ENCODE results near the gene POLR3K. TPM values are rescaled to one million over a fixed set of nuclear protein-coding genes. Genes with fewer than 3 reads are reported as not detected.

Gene POLR3K
- total RNA-seq, 6 donors from 2014 or later = 4.2 to 15.7 (median 6.6) TPM

DNA sequence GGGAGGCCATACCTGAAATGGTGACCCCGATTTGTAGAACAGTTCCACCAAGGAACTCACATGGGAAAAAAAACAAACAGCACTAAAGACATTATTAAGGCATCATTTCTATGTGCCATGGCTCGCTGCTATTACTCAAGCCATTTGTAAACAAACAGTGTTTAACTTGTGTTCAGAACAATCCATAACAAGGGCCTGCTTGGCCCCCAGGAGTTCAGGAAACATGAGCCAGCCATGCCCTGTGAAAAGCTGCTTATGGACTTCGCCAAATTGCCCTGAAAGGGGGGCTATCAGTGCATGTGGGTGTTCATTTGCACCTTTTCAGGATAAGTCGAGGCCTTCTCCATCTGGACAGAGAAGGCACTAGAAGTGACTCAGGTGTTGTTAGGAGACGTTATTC, 8.0 kb downstream of the POLR3K start:
- Histone ChIP-seq H3K27ac (no peak overlapping the region), H3K4me3 (no peak overlapping the region), H3K9me3 (no peaks in the 10 kb centered on the region), H3K27me3 (no peaks in the 10 kb centered on the region), H3K4me1 (no peaks in the 10 kb centered on the region), H3K36me3 (peaks cover 0 to 29% (median 11%) of the 10 kb centered on the region in 4 donors)
- TF ChIP-seq, protein P1, sequence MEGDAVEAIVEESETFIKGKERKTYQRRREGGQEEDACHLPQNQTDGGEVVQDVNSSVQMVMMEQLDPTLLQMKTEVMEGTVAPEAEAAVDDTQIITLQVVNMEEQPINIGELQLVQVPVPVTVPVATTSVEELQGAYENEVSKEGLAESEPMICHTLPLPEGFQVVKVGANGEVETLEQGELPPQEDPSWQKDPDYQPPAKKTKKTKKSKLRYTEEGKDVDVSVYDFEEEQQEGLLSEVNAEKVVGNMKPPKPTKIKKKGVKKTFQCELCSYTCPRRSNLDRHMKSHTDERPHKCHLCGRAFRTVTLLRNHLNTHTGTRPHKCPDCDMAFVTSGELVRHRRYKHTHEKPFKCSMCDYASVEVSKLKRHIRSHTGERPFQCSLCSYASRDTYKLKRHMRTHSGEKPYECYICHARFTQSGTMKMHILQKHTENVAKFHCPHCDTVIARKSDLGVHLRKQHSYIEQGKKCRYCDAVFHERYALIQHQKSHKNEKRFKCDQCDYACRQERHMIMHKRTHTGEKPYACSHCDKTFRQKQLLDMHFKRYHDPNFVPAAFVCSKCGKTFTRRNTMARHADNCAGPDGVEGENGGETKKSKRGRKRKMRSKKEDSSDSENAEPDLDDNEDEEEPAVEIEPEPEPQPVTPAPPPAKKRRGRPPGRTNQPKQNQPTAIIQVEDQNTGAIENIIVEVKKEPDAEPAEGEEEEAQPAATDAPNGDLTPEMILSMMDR (IDR thresholded peaks at IDR 0.05) = no peak
- no peak for TF ChIP-seq POLR2AphosphoS5 (IDR thresholded peaks at IDR 0.05)
- no peak for TF ChIP-seq EP300 (IDR thresholded peaks at IDR 0.05)
- no peak for TF ChIP-seq POLR2A (IDR thresholded peaks at IDR 0.05)
- ATAC-seq (ENCODE audit: low FRiP score in 2 of 2) (no peak), DNase-seq (no peak)
- 80 to 85% methylated on average over 5 of the region's 5 CpGs for WGBS, 2 donors

DNA sequence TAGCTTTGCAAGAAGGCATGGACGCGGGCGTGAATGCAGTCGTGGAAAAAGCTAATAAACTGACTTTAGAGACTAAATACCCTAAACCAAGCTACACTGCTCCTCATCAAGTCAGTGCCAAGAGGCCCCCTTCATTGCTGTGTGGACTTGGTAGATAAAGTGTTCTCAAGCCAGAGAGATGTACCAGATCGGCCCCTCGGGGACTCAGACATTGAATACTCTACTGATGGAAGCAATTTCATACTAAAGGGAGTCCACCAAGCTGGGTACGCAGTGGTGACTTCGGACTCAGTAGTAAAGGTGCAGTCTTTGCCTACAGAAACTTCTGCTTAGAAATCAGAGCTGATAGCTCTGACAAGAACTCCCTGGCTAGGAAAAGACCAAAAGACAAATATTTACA, 8.8 kb downstream of the POLR3K start:
- DNase-seq (no peak), ATAC-seq (ENCODE audit: low FRiP score in 2 of 2) (no peak)
- Histone ChIP-seq H3K27ac (no peak overlapping the region), H3K4me3 (no peak overlapping the region), H3K36me3 (peaks cover 0 to 29% (median 11%) of the 10 kb centered on the region in 4 donors), H3K27me3 (no peaks in the 10 kb centered on the region), H3K4me1 (peaks cover 0 to under 1% (median 0%) of the 10 kb centered on the region in 4 donors), H3K9me3 (no peaks in the 10 kb centered on the region)
- TF ChIP-seq POLR2AphosphoS5 (IDR thresholded peaks at IDR 0.05) (no peak), EP300 (IDR thresholded peaks at IDR 0.05) (no peak), POLR2A (IDR thresholded peaks at IDR 0.05) (no peak)
- TF ChIP-seq, protein P1 (IDR thresholded peaks at IDR 0.05) = no peak
- WGBS, 2 donors = 96 to 97% methylated on average over 8 of the region's 8 CpGs

DNA sequence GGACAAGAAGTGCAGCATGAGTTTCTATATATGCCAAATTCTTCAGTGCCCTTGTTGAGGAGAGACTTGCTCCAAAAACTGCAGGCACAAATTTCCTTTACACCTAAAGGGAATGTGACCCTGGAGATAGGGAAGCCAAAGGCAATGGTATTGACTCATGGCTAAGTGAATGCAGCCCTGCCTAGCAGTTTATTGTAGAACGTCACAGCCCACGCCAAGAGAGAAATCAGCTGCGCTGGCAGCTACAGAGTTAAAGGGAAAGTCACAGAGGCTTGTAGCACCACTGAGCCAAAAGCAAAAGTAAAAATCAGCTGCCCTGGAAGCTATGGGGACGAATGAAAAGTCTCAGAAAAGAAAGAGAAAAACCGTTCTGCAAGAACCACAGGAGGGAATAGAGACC, 10.1 kb downstream of the POLR3K start:
- TF ChIP-seq POLR2AphosphoS5 (IDR thresholded peaks at IDR 0.05) (no peak), EP300 (IDR thresholded peaks at IDR 0.05) (no peak), POLR2A (IDR thresholded peaks at IDR 0.05) (no peak)
- TF ChIP-seq, protein P1 (IDR thresholded peaks at IDR 0.05) = no peak
- DNase-seq (no peak), ATAC-seq (ENCODE audit: low FRiP score in 2 of 2) (no peak)
- H3K9me3 ChIP-seq = no peaks in the 10 kb centered on the region
- peaks cover 0 to 13% (median 6%) of the 10 kb centered on the region in 4 donors for H3K4me1 ChIP-seq
- H3K4me3 ChIP-seq = no peak overlapping the region
- WGBS, 2 donors = 77 to 83% methylated on average over 5 of the region's 5 CpGs
- no peak overlapping the region for H3K27ac ChIP-seq
- no peaks in the 10 kb centered on the region for H3K27me3 ChIP-seq
- H3K36me3 ChIP-seq = peaks cover 0 to 28% (median 11%) of the 10 kb centered on the region in 4 donors

DNA sequence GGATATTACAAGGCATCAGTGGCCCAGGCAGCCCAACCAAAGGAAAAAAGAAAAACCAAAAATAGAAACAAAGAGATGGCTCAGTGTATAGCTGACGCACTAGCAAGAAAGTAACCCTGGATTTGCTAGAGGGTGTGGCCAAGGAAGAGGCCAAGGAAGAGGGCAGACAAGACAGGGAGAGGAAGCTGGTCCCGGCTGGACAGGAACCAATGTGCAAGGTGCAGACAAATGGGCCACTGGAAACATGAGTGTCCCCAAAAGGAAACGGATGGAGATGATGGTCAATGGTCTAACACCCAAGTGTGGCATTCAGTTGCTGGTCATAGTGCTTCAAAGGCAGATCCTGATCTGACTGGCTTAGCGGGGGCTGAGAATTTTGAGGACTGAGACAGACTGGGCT, 10.7 kb downstream of the POLR3K start:
- no peak for DNase-seq
- Histone ChIP-seq H3K9me3 (no peaks in the 10 kb centered on the region), H3K27me3 (no peaks in the 10 kb centered on the region), H3K27ac (no peak overlapping the region), H3K4me3 (no peak overlapping the region), H3K4me1 (peaks cover 0 to 13% (median 7%) of the 10 kb centered on the region in 4 donors), H3K36me3 (peaks cover 0 to 25% (median 11%) of the 10 kb centered on the region in 4 donors)
- ATAC-seq (ENCODE audit: low FRiP score in 2 of 2) = no peak
- 81 to 85% methylated on average over 4 of the region's 4 CpGs for WGBS, 2 donors
- TF ChIP-seq EP300 (IDR thresholded peaks at IDR 0.05) = no peak
- TF ChIP-seq POLR2A (IDR thresholded peaks at IDR 0.05) = no peak
- TF ChIP-seq, protein P1 (IDR thresholded peaks at IDR 0.05) = no peak
- TF ChIP-seq POLR2AphosphoS5 (IDR thresholded peaks at IDR 0.05) = no peak

DNA sequence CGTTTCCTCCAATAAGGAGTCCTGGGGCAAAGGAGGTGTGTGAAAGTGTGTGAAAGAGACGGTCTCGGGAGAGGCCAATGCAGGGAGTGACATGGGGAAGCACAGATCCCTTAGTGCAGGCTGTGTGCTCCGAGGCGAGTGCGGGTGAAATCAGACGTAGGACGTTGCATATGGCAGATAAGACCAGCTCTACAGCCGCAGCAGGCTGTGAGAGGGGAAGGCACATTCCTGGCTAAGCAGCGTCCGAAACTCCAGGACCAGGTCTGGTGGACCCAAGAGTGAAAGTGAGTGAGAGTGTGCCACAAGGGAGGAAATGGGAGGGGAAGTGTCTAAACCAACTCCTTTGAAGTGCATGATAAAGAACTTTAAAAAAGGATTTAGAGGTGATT, 11.3 kb downstream of the POLR3K start:
- Histone ChIP-seq H3K4me3 (no peak overlapping the region), H3K4me1 (peaks cover 0 to 13% (median 7%) of the 10 kb centered on the region in 4 donors), H3K9me3 (no peaks in the 10 kb centered on the region), H3K36me3 (peaks cover 0 to 21% (median 7%) of the 10 kb centered on the region in 4 donors), H3K27ac (no peak overlapping the region), H3K27me3 (no peaks in the 10 kb centered on the region)
- DNase-seq (no peak), ATAC-seq (ENCODE audit: low FRiP score in 2 of 2) (no peak)
- TF ChIP-seq, protein P1 (IDR thresholded peaks at IDR 0.05) = no peak
- TF ChIP-seq POLR2A (IDR thresholded peaks at IDR 0.05) = no peak
- TF ChIP-seq POLR2AphosphoS5 (IDR thresholded peaks at IDR 0.05) = no peak
- TF ChIP-seq EP300 (IDR thresholded peaks at IDR 0.05) = no peak
- 91 to 93% methylated on average over 11 of the region's 11 CpGs for WGBS, 2 donors

All from upper lobe of left lung (tissue), 6 donors.